Osteoblast (primary cell): ENCODE data around the gene GPR37L1. TPM values are rescaled to one million over a fixed set of nuclear protein-coding genes. Genes with fewer than 3 reads are reported as not detected.

ENCODE experiments used
- DNase-seq: peaks from one replicate; pipeline ENCODE4 v3.0.0; 2011; ENCODE audit warnings: low spot score, mixed read lengths; ENCODE audit not compliant: insufficient read length; ENCODE audit errors: missing footprints
- H2AFZ ChIP-seq: 2 replicates; pipeline ENCODE4 v1.6.0; 2011; ENCODE audit warnings: mild to moderate bottlenecking, low read length
- H3K27ac ChIP-seq: 2 replicates; pipeline ENCODE4 v1.5.1; 2011; ENCODE audit warnings: mild to moderate bottlenecking, low read depth, low read length, moderate library complexity
- H3K27me3 ChIP-seq: 2 replicates; pipeline ENCODE4 v1.6.0; 2012; ENCODE audit warnings: mild to moderate bottlenecking, control low read depth, inconsistent platforms, low read length, moderate library complexity; ENCODE audit not compliant: insufficient read depth
- H3K36me3 ChIP-seq: 2 replicates; pipeline ENCODE4 v1.5.1; 2011; ENCODE audit warnings: mild to moderate bottlenecking, low read length, control low read depth, moderate library complexity; ENCODE audit not compliant: insufficient read depth
- H3K4me1 ChIP-seq: 2 replicates; pipeline ENCODE4 v1.5.1; 2011; ENCODE audit warnings: mild to moderate bottlenecking, low read length, control low read depth, moderate library complexity; ENCODE audit not compliant: insufficient read depth
- H3K4me2 ChIP-seq: 2 replicates; pipeline ENCODE4 v1.6.0; 2011; ENCODE audit warnings: mild to moderate bottlenecking, low read length; ENCODE audit not compliant: insufficient read depth
- H3K4me3 ChIP-seq: fragments of 200-600 bp; sonication (generic); 3 replicates; pipeline ENCODE4 v1.5.1; 2012; ENCODE audit warnings: mild to moderate bottlenecking, low read length, inconsistent platforms; ENCODE audit not compliant: insufficient read depth
- H3K79me2 ChIP-seq: 2 replicates; pipeline ENCODE4 v1.6.0; 2012; ENCODE audit warnings: mild to moderate bottlenecking, low read length, control low read depth, inconsistent platforms; ENCODE audit not compliant: insufficient read depth
- H3K9me3 ChIP-seq: 2 replicates; pipeline ENCODE4 v1.5.1; 2011; ENCODE audit warnings: low read depth, low read length, control low read depth
- H4K20me1 ChIP-seq: 2 replicates; pipeline ENCODE4 v1.6.0; 2012; ENCODE audit warnings: mild to moderate bottlenecking, low read length, control low read depth; ENCODE audit not compliant: insufficient read depth
- CTCF ChIP-seq: IDR thresholded peaks from 2 replicates; pipeline ENCODE4 v1.5.1; 2011; ENCODE audit warnings: mild to moderate bottlenecking, low read depth, low read length, moderate library complexity; ENCODE audit errors: extremely low read depth
- small RNA-seq: library from RNA; depleted of rRNA; stranded (forward); fragments of <200 nt; gene quantifications from one replicate; pipeline ENCODE3, GENCODE V24; 2012
- total RNA-seq: library from RNA; depleted of rRNA; stranded (reverse); fragments of >200 nt; gene quantifications from 2 replicates; pipeline ENCODE4 v1.2.3, GENCODE V29; 2012

GPR37L1 gene
- total RNA-seq, 1 donor, result not detected

- Histone ChIP-seq H3K4me3 (no peak overlapping the region), H3K27me3 (peaks cover 38% of the 10 kb centered on the region), H4K20me1 (no peaks in the 10 kb centered on the region), H3K79me2 (no peaks in the 10 kb centered on the region), H3K4me1 (peaks cover 6% of the 10 kb centered on the region), H3K36me3 (no peaks in the 10 kb centered on the region), H3K4me2 (no peak overlapping the region), H2AFZ (no peak overlapping the region), H3K27ac (no peak overlapping the region), H3K9me3 (no peaks in the 10 kb centered on the region)
- no peak for DNase-seq
- no peak for TF ChIP-seq CTCF
Measured at GRCh38 chr1:202182040-202182877, 59.5 kb downstream of the GPR37L1 start.

Small RNA genes lying within 50 kb of the gene (small RNA-seq; reads per million reads assigned to genes)
- gene CRIP1P3, result not detected

Other genes with a start within 250 kb of the GPR37L1 start
- 25.3 and 27.1 TPM in 2 replicates for gene SHISA4, start 234.0 kb upstream of the GPR37L1 start, total RNA-seq
- 17.1 and 21.7 TPM in 2 replicates for gene LMOD1, start 176.4 kb upstream of the GPR37L1 start, total RNA-seq
- gene TIMM17A, start 167.4 kb upstream of the GPR37L1 start, total RNA-seq, result 35.7 and 38.7 TPM in 2 replicates
- gene RNPEP, start 140.3 kb upstream of the GPR37L1 start, total RNA-seq, result 64.8 and 74.2 TPM in 2 replicates
- gene ELF3, start 112.3 kb upstream of the GPR37L1 start, total RNA-seq, result under 0.01 TPM in 2 replicates
- 24.2 and 25.0 TPM in 2 replicates for gene ARL8A, start 21.8 kb downstream of the GPR37L1 start, total RNA-seq
- gene PTPN7, start 37.7 kb downstream of the GPR37L1 start, total RNA-seq, result not detected in 2 replicates
- gene LGR6, start 70.9 kb downstream of the GPR37L1 start, total RNA-seq, result not detected in 2 replicates
- gene UBE2T, start 219.0 kb downstream of the GPR37L1 start, total RNA-seq, result 5.3 and 5.4 TPM in 2 replicates
- 20.0 and 20.6 TPM in 2 replicates for gene PPP1R12B, start 225.8 kb downstream of the GPR37L1 start, total RNA-seq